Astrocyte (in vitro differentiated cells and primary cell): ENCODE data around the gene TTLL5.

ENCODE experiments used
- CTCF ChIP-seq: IDR thresholded peaks from 2 replicates; pipeline ENCODE4 v1.5.1; 2011; ENCODE audit warnings: low read depth, mild to moderate bottlenecking, inconsistent platforms, low read length, moderate library complexity; ENCODE audit not compliant: insufficient read depth
- EZH2 ChIP-seq: IDR thresholded peaks from 2 replicates; pipeline ENCODE4 v1.6.1; 2012; ENCODE audit warnings: mild to moderate bottlenecking, low read length, inconsistent platforms; ENCODE audit not compliant: insufficient read depth

GRCh38 chr14:75825147-75825592, 164.1 kb downstream of the TTLL5 start:
- no peak for TF ChIP-seq CTCF
- no peak for TF ChIP-seq EZH2
